DND-41 (cell line): ENCODE data around the gene PHKG2.

Experiments
- EZH2 ChIP-seq: IDR thresholded peaks from 3 replicates; pipeline ENCODE4 v1.6.1; 2012; ENCODE audit warnings: borderline replicate concordance, low read depth, mild to moderate bottlenecking, moderate library complexity, low read length, inconsistent platforms; ENCODE audit not compliant: severe bottlenecking
- TF ChIP-seq, protein P1 (sequence below): IDR thresholded peaks from 2 replicates; pipeline ENCODE4 v1.5.1; 2012; ENCODE audit warnings: borderline replicate concordance, low read length, moderate library complexity, mild to moderate bottlenecking; ENCODE audit not compliant: poor library complexity, severe bottlenecking; ENCODE audit errors: extremely low read depth

DNA sequence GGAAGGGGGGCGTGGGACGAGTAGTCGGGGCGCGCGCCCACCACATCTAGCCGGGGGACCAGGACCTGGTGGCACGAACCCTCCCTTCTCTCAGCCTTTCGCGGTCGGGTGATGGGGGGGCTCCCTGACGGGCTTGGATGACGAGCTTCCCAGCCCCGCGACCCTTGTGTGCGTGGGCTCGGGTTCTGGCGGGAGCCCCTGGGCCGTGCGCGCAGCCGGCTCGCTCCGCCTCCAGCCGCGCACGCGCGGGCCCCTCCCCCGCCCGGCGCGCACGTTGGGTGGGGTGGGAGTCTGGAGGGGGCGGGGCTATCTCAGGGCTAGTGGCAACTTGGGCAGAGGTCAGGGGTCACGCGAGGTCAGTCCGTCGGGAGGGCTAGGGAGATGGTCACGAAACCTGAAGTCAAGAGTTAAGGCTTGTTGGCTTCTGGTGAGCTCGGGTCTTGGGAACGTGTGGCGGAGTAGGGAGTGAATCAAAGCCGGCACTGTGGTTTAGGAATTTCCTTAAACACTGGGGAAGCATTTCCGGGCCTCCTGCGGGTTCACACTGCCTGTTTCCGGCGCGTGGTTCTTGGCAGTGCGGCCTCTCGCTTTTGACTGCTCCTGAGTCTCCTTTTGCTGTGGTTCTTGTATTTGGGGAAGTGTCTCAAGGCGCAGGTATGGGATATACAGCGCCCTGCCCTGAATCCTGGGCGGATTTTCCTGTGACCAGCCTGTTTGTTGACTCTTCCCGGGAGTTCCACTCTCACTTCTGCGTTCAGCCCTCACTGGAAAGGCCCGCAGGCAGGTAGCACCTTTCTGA is 49.2 kb upstream of the PHKG2 start, which contains the start of gene SRCAP:
- TF ChIP-seq, protein P1, sequence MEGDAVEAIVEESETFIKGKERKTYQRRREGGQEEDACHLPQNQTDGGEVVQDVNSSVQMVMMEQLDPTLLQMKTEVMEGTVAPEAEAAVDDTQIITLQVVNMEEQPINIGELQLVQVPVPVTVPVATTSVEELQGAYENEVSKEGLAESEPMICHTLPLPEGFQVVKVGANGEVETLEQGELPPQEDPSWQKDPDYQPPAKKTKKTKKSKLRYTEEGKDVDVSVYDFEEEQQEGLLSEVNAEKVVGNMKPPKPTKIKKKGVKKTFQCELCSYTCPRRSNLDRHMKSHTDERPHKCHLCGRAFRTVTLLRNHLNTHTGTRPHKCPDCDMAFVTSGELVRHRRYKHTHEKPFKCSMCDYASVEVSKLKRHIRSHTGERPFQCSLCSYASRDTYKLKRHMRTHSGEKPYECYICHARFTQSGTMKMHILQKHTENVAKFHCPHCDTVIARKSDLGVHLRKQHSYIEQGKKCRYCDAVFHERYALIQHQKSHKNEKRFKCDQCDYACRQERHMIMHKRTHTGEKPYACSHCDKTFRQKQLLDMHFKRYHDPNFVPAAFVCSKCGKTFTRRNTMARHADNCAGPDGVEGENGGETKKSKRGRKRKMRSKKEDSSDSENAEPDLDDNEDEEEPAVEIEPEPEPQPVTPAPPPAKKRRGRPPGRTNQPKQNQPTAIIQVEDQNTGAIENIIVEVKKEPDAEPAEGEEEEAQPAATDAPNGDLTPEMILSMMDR = no peak
- no peak for TF ChIP-seq EZH2
